Measurements from ENCODE around the gene GBF1.

- no peak for TF ChIP-seq CTCF (IDR thresholded peaks at IDR 0.05)
- TF ChIP-seq EZH2 (IDR thresholded peaks at IDR 0.05; ENCODE audit: borderline replicate concordance, insufficient read depth, low read depth, low read length, poor library complexity, severe bottlenecking): no peak
Measured at GRCh38 chr10:102424916-102425315, 179.6 kb downstream of the GBF1 start.
